Activated T-cell treated with anti-CD3 and anti-CD28 coated beads for 1 hour (primary cell): ENCODE measurements around the gene WNT9B.
"Not testable (repeated sequence)": the region's sequence is repeated elsewhere in the genome, so short reads cannot be mapped to it uniquely, and the experiment has no call there.

Experiments
- DNase-seq: peaks from one replicate; pipeline ENCODE4 v3.0.0-alpha.2; 2020; ENCODE audit warnings: low read depth

Gene WNT9B

DNA sequence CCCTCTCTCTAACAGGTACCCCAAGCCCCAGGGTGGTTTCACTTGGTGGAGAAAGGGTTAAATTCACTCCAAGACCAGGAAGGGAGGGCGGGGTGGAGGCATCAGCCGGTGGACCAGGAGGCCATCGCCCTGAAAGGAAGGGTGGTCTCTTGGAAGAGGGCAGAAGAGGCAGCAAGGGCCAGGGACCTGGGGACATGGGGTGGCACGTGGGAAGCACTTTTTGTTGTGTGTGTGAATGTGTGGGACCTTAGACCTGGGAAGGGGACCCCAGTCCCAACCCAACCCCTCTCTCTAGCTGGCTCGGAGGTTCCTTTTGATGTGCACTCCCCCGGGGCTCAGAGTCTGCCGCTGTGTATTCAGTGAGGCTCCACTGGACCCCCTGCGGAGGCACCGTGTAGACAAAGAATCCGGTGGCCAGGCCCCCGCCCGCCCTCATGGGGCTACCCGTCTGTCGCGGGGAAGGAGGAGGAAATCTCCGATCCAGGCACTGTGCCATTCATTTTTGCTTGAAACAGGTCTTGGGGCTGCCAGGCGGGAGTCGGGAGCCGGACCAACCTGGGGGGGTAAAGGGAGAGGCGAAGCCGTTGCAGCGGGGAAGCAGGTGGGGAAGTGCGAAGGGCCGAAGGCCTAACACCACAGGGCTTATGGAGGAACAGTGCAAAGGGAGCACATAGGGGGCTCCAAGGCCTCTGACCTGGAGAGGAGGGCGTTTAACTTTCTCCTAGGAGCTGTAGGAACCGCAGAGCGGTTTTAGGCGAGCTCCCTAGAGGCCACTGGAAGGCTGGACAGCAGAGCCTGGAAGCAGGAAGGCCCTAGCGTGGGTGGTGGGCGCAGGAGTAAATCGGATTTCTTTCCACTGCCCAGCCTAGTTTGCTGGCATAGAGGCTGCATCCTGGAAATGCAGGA, 29.6 kb upstream of the WNT9B start:
- DNase-seq = no peak

DNA sequence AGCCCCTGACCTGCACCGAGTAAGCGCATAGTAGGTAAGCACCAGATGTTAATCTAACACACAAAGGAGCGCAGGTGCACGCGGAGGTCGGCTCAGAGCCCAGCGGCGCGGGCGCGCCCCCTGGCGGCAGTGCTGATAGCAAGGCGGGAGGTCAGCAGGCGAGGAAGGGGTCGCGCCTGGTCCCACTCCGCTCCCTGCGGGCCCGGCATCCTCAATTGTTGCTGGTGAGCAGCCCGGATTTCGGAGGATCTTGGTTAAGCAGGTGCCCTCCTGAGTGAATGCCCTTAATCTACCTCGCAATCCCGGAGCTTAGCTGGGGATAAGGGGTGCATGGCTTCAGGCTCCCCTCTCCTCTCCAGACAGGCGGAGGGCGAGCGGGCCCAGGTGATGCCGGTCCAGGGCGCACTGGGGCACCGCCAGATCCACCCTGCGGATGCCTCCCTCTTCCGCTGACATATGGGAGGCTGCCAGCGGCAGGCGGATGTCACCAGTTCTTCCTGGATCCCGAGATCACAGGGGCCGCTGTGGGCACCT, 28.9 kb upstream of the WNT9B start:
- no peak for DNase-seq

GRCh38 chr17:46823657-46824056, 27.7 kb upstream of the WNT9B start:
- no peak for DNase-seq

GRCh38 chr17:46826116-46826515, 25.3 kb upstream of the WNT9B start:
- no peak for DNase-seq

GRCh38 chr17:46827274-46827673, 24.1 kb upstream of the WNT9B start:
- no peak for DNase-seq

- no peak for DNase-seq
Observed at GRCh38 chr17:46831573-46832330, 19.6 kb upstream of the WNT9B start.

DNA sequence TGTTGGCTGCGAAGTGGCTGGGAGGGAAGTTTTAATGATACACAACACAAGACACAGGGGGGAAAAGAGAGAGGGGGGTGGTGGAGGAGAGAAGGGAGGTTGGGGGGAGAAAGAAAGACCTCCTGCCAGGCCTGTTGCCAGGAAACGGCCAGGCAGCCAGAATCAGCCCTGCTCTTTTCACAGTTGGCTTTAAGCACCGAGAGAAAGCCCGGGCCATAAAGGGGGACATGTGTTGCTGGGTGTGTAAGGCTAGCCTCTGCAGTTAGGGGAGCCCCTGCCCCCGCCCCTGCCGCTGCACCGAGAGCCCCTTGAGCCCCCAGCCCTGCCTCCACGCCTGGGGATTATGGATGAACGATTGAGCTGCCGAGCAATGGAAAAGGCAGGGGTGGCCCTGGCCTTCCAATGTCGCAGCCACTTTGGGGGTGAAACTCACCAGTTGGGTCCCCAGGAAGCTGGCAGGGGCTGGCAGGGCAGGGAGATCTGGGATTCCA, 19.0 kb upstream of the WNT9B start:
- DNase-seq = no peak

GRCh38 chr17:46832945-46833839, 18.2 kb upstream of the WNT9B start:
- no peak for DNase-seq

DNA sequence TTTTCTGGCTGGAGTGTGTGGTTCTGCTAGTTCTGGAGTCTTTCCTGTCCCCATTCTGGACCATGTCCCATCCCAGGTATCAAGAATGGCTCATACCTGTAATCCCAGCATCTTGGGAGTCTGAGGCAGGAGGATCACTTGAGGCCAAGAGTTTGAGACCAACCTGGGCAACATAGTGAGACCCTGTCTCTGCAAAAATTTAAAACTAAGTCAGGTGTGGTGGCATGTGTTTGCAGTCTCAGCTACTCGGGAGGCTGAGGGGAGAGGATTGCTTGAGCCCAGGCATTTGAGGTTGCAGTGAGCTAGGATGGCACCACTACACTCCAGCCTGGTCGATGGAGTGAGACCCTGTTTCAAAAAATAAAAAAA, 17.6 kb upstream of the WNT9B start:
- no peak for DNase-seq

- no peak for DNase-seq
Observed at GRCh38 chr17:46834846-46835245, 16.5 kb upstream of the WNT9B start.

GRCh38 chr17:46836500-46836899, 14.9 kb upstream of the WNT9B start:
- DNase-seq = no peak

DNA sequence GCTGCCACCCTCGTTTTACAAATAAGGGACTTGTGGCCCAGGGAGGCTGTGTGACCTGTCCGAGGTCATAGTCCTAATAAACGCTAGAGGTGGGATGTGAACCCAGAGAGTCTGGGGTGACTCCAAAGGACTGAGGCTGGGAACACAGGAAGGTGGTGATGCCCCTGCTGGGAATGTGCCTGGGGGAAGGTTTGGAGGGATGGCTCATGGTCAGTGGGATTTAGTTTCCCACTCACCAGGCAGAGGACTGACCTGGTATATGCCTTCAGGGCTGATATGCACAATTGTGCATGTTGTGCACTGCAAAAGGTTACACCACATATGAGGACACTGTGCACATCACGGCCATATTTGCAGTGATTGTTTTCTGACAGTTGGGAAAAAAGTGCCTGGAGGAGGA, 13.9 kb upstream of the WNT9B start:
- DNase-seq = no peak

- no peak for DNase-seq
Observed at GRCh38 chr17:46839211-46839610, 12.2 kb upstream of the WNT9B start.

GRCh38 chr17:46840596-46840995, 10.8 kb upstream of the WNT9B start:
- DNase-seq = not testable (repeated sequence)

GRCh38 chr17:46841561-46842379, 9.6 kb upstream of the WNT9B start:
- no peak for DNase-seq

GRCh38 chr17:46842835-46843234, 8.5 kb upstream of the WNT9B start:
- DNase-seq = no peak

- DNase-seq = no peak
Observed at GRCh38 chr17:46847204-46848191, 3.9 kb upstream of the WNT9B start.

- no peak for DNase-seq
Observed at GRCh38 chr17:46848534-46848933, 2.8 kb upstream of the WNT9B start.

- DNase-seq = no peak
Observed at GRCh38 chr17:46850688-46851028, 725 bp upstream of the WNT9B start.

GRCh38 chr17:46853896-46854444, 2.6 kb downstream of the WNT9B start:
- DNase-seq = no peak
